Hematopoietic multipotent progenitor cell treated with erythropoietin and hydrocortisone succinate and interleukin-3 and kit ligand, for 15 days (in vitro differentiated cells): ENCODE measurements around the gene NEU1.
"Not testable (repeated sequence)": the region's sequence is repeated elsewhere in the genome, so short reads cannot be mapped to it uniquely, and the experiment has no call there.

ENCODE experiments used
- DNase-seq: peaks from one replicate; pipeline ENCODE4 v3.0.0-alpha.2; 2015; ENCODE audit warnings: low spot score

NEU1 gene

DNA sequence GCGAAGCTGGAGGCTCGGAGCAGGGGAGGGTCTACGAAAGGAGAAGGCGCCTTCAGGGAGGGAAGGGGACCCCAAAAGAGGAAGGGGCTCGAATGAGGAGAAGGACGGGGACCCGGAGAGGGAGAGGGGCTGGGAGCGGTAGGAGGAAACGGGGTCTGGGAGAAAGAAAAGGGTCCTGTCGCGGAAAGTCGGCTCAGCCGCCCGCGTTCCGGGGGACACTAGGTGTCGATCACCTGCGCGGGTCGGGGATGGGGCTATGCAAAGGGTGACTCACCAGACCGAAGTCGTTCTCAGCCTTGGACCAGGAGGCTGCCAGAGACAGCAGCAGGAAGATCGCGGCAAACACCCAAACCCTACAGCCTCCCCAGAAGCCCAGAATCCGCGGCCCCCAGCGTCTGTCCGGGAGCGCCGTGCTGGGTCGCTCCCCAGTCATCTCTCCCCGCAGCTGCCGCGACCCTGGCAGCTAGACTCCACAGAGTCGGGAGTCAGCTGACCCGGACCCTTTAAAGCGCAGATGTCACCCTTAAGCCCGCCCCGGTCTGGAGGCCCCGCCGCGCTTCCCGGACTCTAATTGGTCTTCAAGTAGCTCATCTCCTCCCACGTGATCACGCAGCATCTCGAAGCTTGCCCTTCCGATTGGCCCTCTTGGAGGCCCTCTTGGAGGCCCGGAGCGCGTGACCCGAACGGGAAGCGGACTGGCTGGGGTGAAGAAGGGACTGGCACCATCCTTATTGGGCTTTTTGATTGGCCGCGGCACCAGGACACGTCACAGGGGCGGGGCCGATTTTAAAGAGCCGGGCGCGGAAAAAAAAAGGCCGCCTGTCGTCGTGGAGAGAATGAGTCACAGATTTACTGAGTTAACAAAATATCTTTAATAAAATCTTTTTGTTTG, at the start of gene NEU1:
NEU1 (minus strand) TSS at position 478 of the 892 bp plus-strand sequence; CDS start at position 433, 45 bp downstream.
- DNase-seq, result peak; percentile 100

GRCh38 chr6:31911826-31912585, 49.4 kb upstream of the NEU1 start:
- DNase-seq, result no peak

DNA sequence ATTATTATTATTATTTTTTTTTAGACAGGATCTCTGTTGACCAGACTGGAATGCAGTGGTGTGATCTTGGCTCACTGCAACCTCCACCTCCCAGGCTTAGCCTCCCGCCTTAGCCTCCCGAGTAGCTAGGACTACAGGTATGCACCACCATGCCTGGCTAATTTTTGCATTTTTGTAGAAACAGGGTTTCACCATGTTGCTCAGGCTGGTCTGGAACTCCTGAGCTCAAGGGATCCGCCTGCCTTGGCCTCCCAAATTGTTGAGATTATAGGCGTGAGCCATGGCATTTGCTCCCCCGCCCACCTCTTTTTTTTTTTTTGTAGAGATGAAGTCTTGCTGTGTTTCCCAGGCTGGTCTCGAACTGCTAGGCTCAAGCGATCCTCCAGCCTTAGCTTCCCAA, 46.7 kb upstream of the NEU1 start:
- DNase-seq, result not testable (repeated sequence)

- DNase-seq, result no peak
These were observed 46.2 kb upstream of the NEU1 start for GRCh38 chr6:31908791-31909190.

- DNase-seq, result not testable (repeated sequence)
These were observed 45.6 kb upstream of the NEU1 start for GRCh38 chr6:31908255-31908654.

GRCh38 chr6:31907158-31907813, 44.7 kb upstream of the NEU1 start:
- no peak for DNase-seq

DNA sequence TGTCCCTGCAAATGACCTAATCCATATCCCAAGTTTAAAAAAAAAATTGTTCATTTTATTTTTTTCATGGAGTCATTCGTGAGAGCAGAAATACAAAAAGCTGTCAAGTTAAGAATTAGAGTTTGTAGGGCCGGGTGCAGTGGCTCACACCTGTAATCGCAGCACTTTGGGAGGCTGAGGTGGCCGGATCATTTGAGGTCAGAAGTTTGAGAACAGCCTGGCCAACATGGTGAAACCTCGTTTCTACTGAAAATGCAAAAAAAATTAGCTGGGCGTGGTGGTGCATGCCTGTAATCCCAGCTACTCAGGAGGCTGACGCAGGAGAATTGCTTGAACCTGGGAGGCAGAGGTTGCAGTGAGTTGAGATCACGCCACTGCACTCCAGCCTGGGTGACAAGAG, 44.1 kb upstream of the NEU1 start:
- not testable (repeated sequence) for DNase-seq

- DNase-seq, result no peak
These were observed 43.5 kb upstream of the NEU1 start for GRCh38 chr6:31906122-31906521.

DNA sequence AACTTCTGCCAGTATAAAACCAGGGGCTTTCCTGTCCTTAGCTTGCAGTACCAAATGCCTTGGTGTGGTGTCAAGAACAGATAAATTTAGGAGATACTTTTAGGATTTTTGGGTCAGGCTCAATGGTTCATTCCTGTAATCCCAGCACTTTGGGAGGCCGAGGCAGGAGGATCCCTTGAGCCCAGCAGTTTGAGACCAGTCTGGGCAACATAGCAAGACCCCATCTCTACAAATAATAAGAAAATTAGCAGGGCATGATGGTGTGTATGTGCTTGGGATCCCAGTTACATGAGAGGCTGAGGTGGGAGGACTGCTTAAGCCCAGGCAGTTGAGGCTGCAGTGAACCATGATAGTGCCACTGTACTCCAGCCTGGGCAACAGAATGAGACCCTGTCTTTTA, 42.4 kb upstream of the NEU1 start:
- DNase-seq, result no peak

GRCh38 chr6:31903957-31904356, 41.3 kb upstream of the NEU1 start:
- no peak for DNase-seq

DNA sequence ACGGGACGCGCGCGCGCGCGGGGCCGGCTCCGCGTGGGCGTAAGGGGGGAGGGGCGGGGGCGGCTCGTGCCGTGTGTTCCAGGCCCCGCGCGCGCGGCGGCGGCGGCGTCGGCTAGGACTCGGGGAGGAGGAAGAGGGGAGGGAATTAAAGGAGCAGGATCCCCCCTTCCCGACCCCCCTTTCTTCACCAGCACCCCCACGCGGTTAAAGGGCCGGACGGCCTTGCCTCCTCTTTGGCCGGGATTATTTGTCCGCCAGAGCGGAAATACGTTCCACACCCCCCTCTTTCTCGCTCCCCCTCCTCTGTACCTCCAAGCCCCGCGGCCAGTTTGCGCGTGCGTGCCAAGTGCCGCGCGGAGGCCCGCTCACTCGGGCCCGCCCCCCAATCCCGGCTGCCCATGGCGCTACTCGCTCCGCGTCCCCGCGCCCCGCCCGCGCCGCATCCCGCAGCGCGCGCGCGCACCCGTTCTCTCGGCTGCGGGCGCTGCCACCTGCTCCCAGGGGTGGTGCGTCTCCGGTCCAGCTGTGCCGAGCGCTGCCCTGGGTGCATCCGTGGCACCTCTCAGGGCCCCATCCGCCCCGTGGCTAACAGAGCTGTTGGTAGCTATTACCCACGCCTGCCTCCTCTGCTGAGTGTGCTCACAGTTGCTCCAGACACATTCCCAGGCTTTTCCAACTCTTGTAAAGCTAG, 39.5 kb upstream of the NEU1 start, which contains the start of gene ZBTB12:
ZBTB12 (minus strand) TSS at position 134 of the 691 bp plus-strand sequence. CDS start 781 bp downstream, outside the sequence.
- DNase-seq, result peak; percentile 48

- DNase-seq, result no peak
These were observed 38.9 kb upstream of the NEU1 start for GRCh38 chr6:31901415-31901952.

DNA sequence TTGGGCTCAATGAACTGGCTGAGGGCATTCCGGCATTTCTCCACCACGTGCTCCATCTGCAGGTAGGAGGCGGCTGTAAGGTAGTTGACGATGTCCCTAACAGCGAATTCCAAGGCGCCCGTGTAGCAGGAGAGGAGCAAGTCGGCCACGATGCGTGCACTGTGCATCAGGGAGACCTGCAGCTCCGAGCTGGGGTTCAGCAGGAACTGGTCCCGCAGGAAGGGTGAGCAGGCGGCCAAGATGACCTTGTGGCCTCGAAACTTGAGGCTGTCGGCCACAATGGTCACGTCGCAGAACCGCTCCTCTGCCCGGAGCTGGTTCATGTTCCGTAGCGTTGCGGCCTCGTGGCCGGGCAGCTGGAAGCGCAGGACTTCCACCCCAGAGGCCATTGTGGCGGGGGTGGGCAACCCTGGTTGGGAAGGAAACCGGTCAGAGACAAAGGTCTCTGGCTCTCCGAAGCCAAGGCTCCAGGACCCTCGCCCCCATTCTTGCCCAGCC, 38.3 kb upstream of the NEU1 start:
- no peak for DNase-seq

- DNase-seq, result no peak
These were observed 37.5 kb upstream of the NEU1 start for GRCh38 chr6:31899882-31900722.

GRCh38 chr6:31899215-31899614, 36.6 kb upstream of the NEU1 start:
- no peak for DNase-seq

DNA sequence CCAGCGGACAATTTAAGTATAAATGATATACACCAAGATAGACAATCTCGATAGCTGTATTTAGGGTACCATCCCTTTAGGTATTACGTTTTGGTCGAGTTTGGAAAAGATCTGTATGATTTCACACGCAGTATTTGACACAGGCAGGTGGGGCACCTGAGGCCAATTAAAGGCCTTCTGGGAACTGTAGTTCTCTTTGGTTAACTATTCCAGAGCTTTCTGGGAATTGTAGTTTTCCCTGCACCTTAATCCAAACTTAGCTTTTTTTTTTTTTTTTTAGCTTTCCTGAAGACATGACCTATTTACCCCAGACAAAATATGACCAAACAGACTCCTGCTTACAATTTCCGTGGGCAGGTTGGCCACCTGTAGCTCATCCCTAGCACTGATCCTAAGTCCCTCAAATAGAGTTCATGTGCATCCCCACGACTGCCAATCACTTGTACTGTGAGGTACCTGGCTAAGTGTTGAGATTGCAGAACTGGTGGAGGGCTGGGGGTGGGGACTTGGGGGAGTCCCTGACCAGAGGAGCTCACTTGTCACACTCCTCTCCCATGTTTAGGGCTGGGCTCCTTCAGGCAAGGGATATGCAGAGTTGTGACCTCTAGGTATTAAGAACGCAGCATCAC, 35.9 kb upstream of the NEU1 start:
- DNase-seq, result peak; percentile 81

DNA sequence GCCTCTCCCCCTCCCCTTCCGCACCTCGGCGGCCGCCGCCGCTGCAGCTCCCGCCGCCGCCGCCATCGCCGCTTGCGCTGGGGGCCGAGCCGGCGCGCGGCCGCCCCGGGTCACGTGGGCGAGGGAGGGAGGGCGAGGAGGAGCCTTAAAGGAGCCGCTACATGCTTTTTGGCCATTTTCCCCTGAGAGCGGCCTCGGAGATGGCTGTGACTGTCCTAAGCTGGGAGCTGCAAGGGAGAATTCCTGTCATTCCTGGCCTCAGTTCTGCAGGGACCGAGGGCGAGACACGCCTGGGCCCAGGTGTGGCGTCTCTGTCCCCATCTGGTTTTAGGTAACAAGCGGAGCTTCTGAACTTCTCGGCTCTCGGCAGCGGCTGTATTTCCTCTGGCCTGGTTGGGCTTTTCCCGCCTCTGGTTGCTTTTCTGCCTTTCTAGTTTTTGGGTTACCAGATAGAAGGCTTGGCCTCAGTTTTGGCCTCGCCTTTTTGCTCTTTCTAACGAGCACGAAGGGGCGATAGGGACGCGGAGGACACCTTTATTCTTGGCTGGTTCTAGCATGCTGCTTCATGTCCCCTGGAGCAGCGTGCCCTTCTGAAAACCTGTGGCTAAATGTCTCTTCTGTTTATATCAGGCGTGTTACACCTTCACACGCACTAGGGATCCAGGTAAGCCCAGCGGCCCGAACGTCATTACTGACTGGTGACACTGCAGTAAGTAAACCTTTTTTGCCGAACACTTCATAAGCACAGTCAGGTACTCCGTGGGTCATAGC, 35.2 kb upstream of the NEU1 start, which contains the start of gene EHMT2:
EHMT2 (minus strand) TSS at position 87 of the 771 bp plus-strand sequence; CDS start at position 66, 21 bp downstream.
- DNase-seq, result peak; percentile 88

GRCh38 chr6:31896856-31897611, 34.4 kb upstream of the NEU1 start:
- DNase-seq, result no peak
